Activated naive CD8-positive, alpha-beta T cell (primary cell): ENCODE measurements around the gene XRCC6.
A peak's percentile ranks its signal among the peaks of the same experiment; 100 is the strongest.
"Not testable (repeated sequence)": the region's sequence is repeated elsewhere in the genome, so short reads cannot be mapped to it uniquely, and the experiment has no call there.

ENCODE experiments used
- H3K27ac Mint-ChIP-seq: one replicate; pipeline ENCODE4 v1.8.0; 2021; ENCODE audit warnings: mixed read lengths
- H3K27me3 Mint-ChIP-seq: one replicate; pipeline ENCODE4 v1.8.0; 2021; ENCODE audit warnings: mixed read lengths
- H3K36me3 Mint-ChIP-seq: one replicate; pipeline ENCODE4 v1.8.0; 2021; ENCODE audit warnings: mixed read lengths
- H3K4me1 Mint-ChIP-seq: one replicate; pipeline ENCODE4 v1.8.0; 2021; ENCODE audit warnings: low read depth, mixed read lengths
- H3K4me3 Mint-ChIP-seq: one replicate; pipeline ENCODE4 v1.8.0; 2021; ENCODE audit warnings: mild to moderate bottlenecking, mixed read lengths
- H3K9me3 Mint-ChIP-seq: one replicate; pipeline ENCODE4 v1.8.0; 2021; ENCODE audit warnings: low read depth, mixed read lengths

XRCC6 gene

GRCh38 chr22:41654322-41654721 lies 33.2 kb downstream of the XRCC6 start:
- Mint-ChIP-seq H3K27ac (peak overlapping the region; percentile 16), H3K9me3 (no peaks in the 10 kb centered on the region), H3K36me3 (no peaks in the 10 kb centered on the region), H3K27me3 (no peaks in the 10 kb centered on the region), H3K4me3 (no peak overlapping the region), H3K4me1 (peaks cover 3% of the 10 kb centered on the region)

- Mint-ChIP-seq H3K4me3 (no peak overlapping the region), H3K27me3 (no peaks in the 10 kb centered on the region), H3K27ac (no peak overlapping the region)
Observed at GRCh38 chr22:41656556-41656955, 35.5 kb downstream of the XRCC6 start.

DNA sequence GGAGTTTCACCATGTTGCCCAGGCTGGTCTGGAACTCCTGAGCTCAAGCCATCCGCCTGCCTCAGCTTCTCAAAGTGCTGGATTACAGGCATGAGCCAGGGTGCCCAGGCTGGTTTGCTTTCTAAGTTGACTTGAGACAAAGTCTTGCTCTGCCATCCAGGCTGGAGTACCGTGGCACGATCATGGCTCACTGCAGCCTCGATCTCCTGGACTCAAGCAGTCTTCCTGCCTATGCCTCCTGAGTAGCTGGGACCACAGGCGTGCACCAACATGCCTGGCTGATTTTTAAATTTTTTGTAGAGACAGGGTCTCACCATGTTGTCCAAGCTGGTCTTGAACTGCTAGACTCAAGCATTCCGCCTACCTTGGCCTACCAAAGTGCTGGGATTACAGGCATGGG lies 36.6 kb downstream of the XRCC6 start:
- Mint-ChIP-seq H3K36me3 (no peaks in the 10 kb centered on the region), H3K27me3 (no peaks in the 10 kb centered on the region), H3K9me3 (no peaks in the 10 kb centered on the region), H3K4me1 (no peaks in the 10 kb centered on the region), H3K27ac (no peak overlapping the region), H3K4me3 (no peak overlapping the region)

More at GRCh38 chr22:41656556-41656955, 35.5 kb downstream of the XRCC6 start:
- no peaks in the 10 kb centered on the region for H3K9me3 Mint-ChIP-seq
- no peaks in the 10 kb centered on the region for H3K36me3 Mint-ChIP-seq
- no peaks in the 10 kb centered on the region for H3K4me1 Mint-ChIP-seq

DNA sequence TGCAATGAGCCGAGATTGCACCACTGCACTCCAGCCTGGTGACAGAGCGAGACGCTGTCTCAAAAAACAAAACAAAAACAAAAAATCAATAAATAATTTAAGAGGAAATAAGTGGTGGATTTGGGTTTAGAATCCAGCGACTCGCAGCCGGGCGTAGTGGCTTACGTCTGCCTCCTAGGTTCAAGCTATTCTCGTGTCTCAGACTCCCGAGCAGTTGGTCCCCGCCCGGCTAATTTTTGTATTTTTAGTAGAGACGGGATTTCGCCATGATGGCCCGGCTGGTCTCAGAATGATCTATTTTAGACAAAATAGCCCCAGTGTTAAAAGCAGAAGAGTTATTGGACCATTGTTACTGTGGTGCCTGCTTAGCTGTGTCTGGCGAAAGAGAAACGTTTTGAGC lies 37.8 kb downstream of the XRCC6 start:
- H3K9me3 Mint-ChIP-seq: no peaks in the 10 kb centered on the region
- H3K27me3 Mint-ChIP-seq: no peaks in the 10 kb centered on the region
- H3K27ac Mint-ChIP-seq: no peak overlapping the region
- no peaks in the 10 kb centered on the region for H3K36me3 Mint-ChIP-seq
- H3K4me3 Mint-ChIP-seq: no peak overlapping the region
- H3K4me1 Mint-ChIP-seq: no peaks in the 10 kb centered on the region

- Mint-ChIP-seq H3K4me3 (no peak overlapping the region), H3K27me3 (no peaks in the 10 kb centered on the region), H3K36me3 (no peaks in the 10 kb centered on the region), H3K4me1 (no peaks in the 10 kb centered on the region), H3K9me3 (no peaks in the 10 kb centered on the region), H3K27ac (peak overlapping the region; percentile 23)
Observed at GRCh38 chr22:41659941-41660340, 38.8 kb downstream of the XRCC6 start.

DNA sequence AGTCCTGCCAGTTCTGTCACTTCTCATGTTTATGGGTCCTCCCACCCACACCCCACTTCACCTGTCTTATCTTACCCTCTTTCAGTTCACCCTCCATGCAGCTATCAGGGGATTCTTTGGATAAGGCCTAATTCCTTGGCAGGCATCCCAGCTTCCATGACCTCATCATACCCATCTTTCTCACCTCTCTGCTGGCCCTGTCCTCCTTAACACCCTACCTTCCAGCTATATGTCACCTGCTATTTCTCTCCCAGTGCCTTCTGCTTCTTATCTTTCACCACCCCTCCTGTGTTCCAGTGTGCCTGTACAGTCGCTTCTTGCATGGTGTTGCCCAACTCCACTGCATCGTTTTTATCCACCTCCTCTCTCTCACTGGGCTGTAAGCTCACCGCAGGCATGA lies 39.3 kb downstream of the XRCC6 start:
- Mint-ChIP-seq H3K9me3 (no peaks in the 10 kb centered on the region), H3K27me3 (no peaks in the 10 kb centered on the region), H3K4me3 (no peak overlapping the region), H3K4me1 (no peaks in the 10 kb centered on the region), H3K27ac (peak overlapping the region; percentile 23), H3K36me3 (no peaks in the 10 kb centered on the region)

- Mint-ChIP-seq H3K36me3 (no peaks in the 10 kb centered on the region), H3K4me1 (no peaks in the 10 kb centered on the region), H3K27ac (peak overlapping the region; percentile 16), H3K4me3 (no peak overlapping the region), H3K27me3 (no peaks in the 10 kb centered on the region), H3K9me3 (no peaks in the 10 kb centered on the region)
Observed at GRCh38 chr22:41661088-41661487, 40.0 kb downstream of the XRCC6 start.

- Mint-ChIP-seq H3K4me1 (peaks cover 4% of the 10 kb centered on the region), H3K4me3 (no peak overlapping the region), H3K27ac (peak overlapping the region; percentile 41), H3K27me3 (no peaks in the 10 kb centered on the region), H3K36me3 (no peaks in the 10 kb centered on the region), H3K9me3 (no peaks in the 10 kb centered on the region)
Observed at GRCh38 chr22:41661713-41662112, 40.6 kb downstream of the XRCC6 start.

DNA sequence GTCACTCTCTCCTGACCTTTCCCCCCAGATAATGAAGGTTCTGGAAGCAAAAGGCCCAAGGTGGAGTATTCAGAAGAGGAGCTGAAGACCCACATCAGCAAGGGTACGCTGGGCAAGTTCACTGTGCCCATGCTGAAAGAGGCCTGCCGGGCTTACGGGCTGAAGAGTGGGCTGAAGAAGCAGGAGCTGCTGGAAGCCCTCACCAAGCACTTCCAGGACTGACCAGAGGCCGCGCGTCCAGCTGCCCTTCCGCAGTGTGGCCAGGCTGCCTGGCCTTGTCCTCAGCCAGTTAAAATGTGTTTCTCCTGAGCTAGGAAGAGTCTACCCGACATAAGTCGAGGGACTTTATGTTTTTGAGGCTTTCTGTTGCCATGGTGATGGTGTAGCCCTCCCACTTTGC lies 42.5 kb downstream of the XRCC6 start:
- not testable (repeated sequence) for H3K36me3 Mint-ChIP-seq, H3K9me3 Mint-ChIP-seq, H3K4me3 Mint-ChIP-seq, H3K27me3 Mint-ChIP-seq
- Mint-ChIP-seq H3K4me1 (peaks cover 12% of the 10 kb centered on the region), H3K27ac (peak overlapping the region; percentile 28)

DNA sequence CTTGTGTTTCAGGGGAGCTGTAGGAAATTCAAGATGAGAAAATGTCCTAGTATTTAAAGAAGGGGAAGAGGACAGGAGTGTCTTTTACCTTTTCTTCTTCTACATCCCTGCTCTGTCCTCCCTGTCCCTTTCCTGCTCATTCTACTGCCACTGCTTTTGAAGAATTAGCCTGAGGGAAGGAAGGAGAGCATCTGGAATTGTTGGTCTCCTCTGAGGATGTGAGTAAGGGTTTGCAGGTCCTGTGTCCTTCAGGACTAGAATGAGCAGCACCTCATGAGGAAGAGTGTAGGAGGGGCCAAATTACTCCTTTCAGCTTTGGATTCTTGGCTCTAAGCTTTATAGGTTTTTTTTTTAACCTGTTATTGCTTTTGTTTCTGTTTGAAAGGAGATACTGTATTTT lies 43.4 kb downstream of the XRCC6 start:
- H3K27me3 Mint-ChIP-seq: no peaks in the 10 kb centered on the region
- H3K36me3 Mint-ChIP-seq: no peaks in the 10 kb centered on the region
- H3K4me1 Mint-ChIP-seq: peaks cover 15% of the 10 kb centered on the region
- H3K27ac Mint-ChIP-seq: peak overlapping the region; percentile 28
- H3K4me3 Mint-ChIP-seq: no peak overlapping the region
- no peaks in the 10 kb centered on the region for H3K9me3 Mint-ChIP-seq

- Mint-ChIP-seq H3K27ac (peak overlapping the region; percentile 28), H3K4me3 (no peak overlapping the region), H3K9me3 (no peaks in the 10 kb centered on the region), H3K4me1 (peaks cover 15% of the 10 kb centered on the region), H3K27me3 (no peaks in the 10 kb centered on the region), H3K36me3 (no peaks in the 10 kb centered on the region)
Observed at GRCh38 chr22:41664951-41665350, 43.9 kb downstream of the XRCC6 start.

DNA sequence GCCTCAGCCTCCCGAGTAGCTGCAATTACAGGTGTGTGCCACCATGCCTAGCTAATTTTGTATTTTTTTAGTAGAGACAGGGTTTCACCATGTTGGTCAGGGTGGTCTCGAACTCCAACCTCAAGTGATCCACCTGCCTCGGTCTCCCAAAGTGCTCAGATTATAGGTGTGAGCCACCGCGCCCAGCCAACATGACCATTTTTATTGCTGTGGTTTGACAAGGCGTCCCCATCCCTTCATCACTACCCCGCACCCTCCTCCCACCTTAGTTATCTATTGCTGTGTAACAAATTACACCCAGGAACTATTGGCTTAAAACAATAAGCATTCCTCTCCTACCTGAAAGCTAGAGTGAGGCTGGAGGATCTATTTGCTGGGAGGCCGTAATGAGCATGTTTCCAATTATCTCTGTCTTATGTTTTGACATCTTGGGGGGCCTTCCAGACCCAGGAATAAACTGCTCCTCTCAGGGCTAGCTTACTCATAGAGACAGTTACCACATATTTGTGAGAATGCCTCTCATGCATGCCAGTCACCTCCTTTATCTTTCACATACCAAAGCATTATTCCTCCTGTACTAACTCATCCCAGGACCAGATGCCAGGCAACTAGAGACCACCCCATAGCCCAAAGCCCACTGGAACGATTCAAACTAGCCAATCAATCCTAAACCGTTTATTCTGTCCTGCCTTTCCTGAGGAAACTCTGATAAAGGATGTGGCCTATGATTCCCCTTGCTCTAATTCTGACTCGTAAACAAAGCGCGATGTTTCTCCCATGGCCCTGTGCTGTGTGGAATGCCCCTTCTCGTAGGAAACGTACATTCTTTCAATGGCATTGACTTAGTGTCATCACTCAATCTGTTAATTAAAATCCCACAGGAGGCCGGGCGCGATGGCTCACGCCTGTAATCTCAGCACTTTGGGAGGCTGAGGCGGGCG lies 48.1 kb downstream of the XRCC6 start:
- Mint-ChIP-seq H3K4me3 (no peak overlapping the region), H3K4me1 (peaks cover 16% of the 10 kb centered on the region), H3K27ac (peak overlapping the region; percentile 35), H3K36me3 (no peaks in the 10 kb centered on the region), H3K27me3 (no peaks in the 10 kb centered on the region), H3K9me3 (no peaks in the 10 kb centered on the region)

- peak overlapping the region; percentile 34 for H3K27ac Mint-ChIP-seq
- not testable (repeated sequence) for H3K27me3 Mint-ChIP-seq, H3K36me3 Mint-ChIP-seq, H3K9me3 Mint-ChIP-seq, H3K4me3 Mint-ChIP-seq
- peaks cover 17% of the 10 kb centered on the region for H3K4me1 Mint-ChIP-seq
Observed at GRCh38 chr22:41672096-41672495, 51.0 kb downstream of the XRCC6 start.

DNA sequence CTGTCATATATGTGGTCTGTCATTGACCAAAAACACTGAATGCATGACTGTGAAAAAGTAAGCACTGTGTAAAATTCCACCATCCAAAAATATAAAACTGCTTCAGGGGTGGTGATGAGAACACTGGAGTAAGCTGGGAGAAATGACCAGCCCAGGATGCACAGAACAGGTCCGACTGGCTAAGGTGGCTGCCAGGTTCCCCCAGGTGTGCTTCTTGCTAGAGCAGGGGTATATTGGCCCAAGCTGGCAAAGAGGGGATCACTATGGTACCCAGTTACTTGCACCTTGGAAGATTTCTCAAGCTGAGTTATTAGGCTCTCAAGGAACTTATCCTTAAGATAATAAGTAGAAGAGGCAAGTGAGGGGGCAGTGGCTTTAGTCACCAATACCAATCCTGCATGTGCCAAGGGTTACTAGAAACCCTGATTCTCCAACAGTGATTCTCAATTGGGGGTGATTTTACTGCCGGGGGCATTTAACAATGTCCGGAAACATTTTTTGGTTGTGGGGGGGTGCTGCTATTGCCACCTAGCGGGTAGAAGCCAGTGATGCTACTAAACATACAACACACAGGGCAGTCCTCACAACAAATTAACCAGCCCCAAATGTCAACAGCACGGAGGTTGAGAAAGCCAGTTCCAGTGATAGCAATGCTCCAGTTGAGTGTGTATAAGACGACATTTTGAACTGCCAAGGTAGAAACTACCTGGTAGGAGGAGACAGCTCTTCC lies 51.9 kb downstream of the XRCC6 start:
- no peak overlapping the region for H3K27ac Mint-ChIP-seq
- H3K4me3 Mint-ChIP-seq: no peak overlapping the region
- H3K4me1 Mint-ChIP-seq: peaks cover 15% of the 10 kb centered on the region
- H3K36me3 Mint-ChIP-seq: peaks cover 2% of the 10 kb centered on the region
- no peaks in the 10 kb centered on the region for H3K9me3 Mint-ChIP-seq
- no peaks in the 10 kb centered on the region for H3K27me3 Mint-ChIP-seq

DNA sequence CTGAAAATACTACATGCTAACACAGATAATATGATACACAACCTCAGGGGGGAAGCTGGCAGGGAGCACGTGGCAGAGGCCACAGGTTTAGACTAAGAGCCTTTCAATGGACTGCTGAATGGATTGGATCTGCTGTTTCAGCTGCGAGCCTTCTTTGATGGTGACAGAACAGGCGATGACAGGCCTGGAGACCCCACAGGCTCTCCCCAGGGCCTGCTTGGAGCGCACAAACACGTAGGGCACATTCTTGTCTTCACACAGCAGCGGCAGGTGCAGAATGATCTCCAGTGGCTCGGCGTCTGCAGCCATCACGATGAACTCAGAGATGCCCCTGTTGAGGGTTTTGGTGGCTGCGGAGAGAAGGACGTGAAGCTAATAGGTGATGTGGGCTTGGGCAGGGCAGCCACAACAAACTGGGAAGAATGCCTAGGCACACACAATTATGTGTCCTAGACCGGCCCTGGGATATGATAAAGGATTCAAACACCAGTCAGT lies 53.8 kb downstream of the XRCC6 start:
- H3K9me3 Mint-ChIP-seq: no peaks in the 10 kb centered on the region
- H3K4me3 Mint-ChIP-seq: no peak overlapping the region
- peaks cover 2% of the 10 kb centered on the region for H3K36me3 Mint-ChIP-seq
- no peaks in the 10 kb centered on the region for H3K27me3 Mint-ChIP-seq
- peak overlapping the region; percentile 4 for H3K27ac Mint-ChIP-seq
- peaks cover 22% of the 10 kb centered on the region for H3K4me1 Mint-ChIP-seq
